Mucosa of stomach (tissue), 1 donor: Measurements from ENCODE around the gene LUM.
"Not testable (repeated sequence)": the region's sequence is repeated elsewhere in the genome, so short reads cannot be mapped to it uniquely, and the experiment has no call there.

ENCODE experiments used
- H3K27me3 ChIP-seq: one replicate; pipeline ENCODE4 v1.7.0; 2013; ENCODE audit warnings: mild to moderate bottlenecking, low read length; ENCODE audit not compliant: control insufficient read depth, insufficient read depth
- H3K36me3 ChIP-seq: one replicate; pipeline ENCODE4 v1.7.0; 2013; ENCODE audit warnings: low read length; ENCODE audit not compliant: control insufficient read depth, insufficient read depth
- H3K4me1 ChIP-seq: one replicate; pipeline ENCODE4 v1.7.0; 2013; ENCODE audit warnings: mild to moderate bottlenecking, low read length; ENCODE audit not compliant: control insufficient read depth, insufficient read depth
- H3K4me3 ChIP-seq: one replicate; pipeline ENCODE4 v1.7.0; 2013; ENCODE audit warnings: low read length
- H3K9ac ChIP-seq: one replicate; pipeline ENCODE4 v1.7.0; 2013; ENCODE audit warnings: mild to moderate bottlenecking, low read length, moderate library complexity
- H3K9me3 ChIP-seq: one replicate; pipeline ENCODE4 v1.7.0; 2013; ENCODE audit warnings: mild to moderate bottlenecking, low read length, moderate library complexity; ENCODE audit not compliant: control insufficient read depth
- donor health status: Pancreatic carcinoma.

Gene LUM

GRCh38 chr12:91091916-91092715, 19.2 kb downstream of the LUM start:
- Histone ChIP-seq H3K9me3 (no peaks in the 10 kb centered on the region), H3K27me3 (no peaks in the 10 kb centered on the region), H3K4me1 (no peaks in the 10 kb centered on the region), H3K4me3 (no peak overlapping the region), H3K9ac (no peak overlapping the region), H3K36me3 (no peaks in the 10 kb centered on the region)

GRCh38 chr12:91089953-91090352, 21.3 kb downstream of the LUM start:
- H3K9me3 ChIP-seq, H3K4me1 ChIP-seq, H3K36me3 ChIP-seq: not testable (repeated sequence)

GRCh38 chr12:91080041-91080440, 31.3 kb downstream of the LUM start:
- H3K4me1 ChIP-seq = peaks cover 3% of the 10 kb centered on the region
- no peaks in the 10 kb centered on the region for H3K27me3 ChIP-seq
- H3K9ac ChIP-seq = no peak overlapping the region
- H3K36me3 ChIP-seq = no peaks in the 10 kb centered on the region
- no peak overlapping the region for H3K4me3 ChIP-seq
- no peaks in the 10 kb centered on the region for H3K9me3 ChIP-seq

More at GRCh38 chr12:91089953-91090352, 21.3 kb downstream of the LUM start:
- H3K4me3 ChIP-seq, H3K9ac ChIP-seq, H3K27me3 ChIP-seq: not testable (repeated sequence)

- Histone ChIP-seq H3K9ac (no peak overlapping the region), H3K4me3 (no peak overlapping the region), H3K9me3 (no peaks in the 10 kb centered on the region), H3K4me1 (peaks cover 3% of the 10 kb centered on the region), H3K27me3 (no peaks in the 10 kb centered on the region), H3K36me3 (no peaks in the 10 kb centered on the region)
Observed at GRCh38 chr12:91078501-91078900, 32.8 kb downstream of the LUM start.

- no peak overlapping the region for H3K4me3 ChIP-seq
- H3K27me3 ChIP-seq = no peaks in the 10 kb centered on the region
- H3K4me1 ChIP-seq = peaks cover 3% of the 10 kb centered on the region
- H3K9me3 ChIP-seq = no peaks in the 10 kb centered on the region
- H3K36me3 ChIP-seq = no peaks in the 10 kb centered on the region
- H3K9ac ChIP-seq = no peak overlapping the region
Observed at GRCh38 chr12:91077228-91077954, 33.9 kb downstream of the LUM start.

GRCh38 chr12:91074851-91075250, 36.4 kb downstream of the LUM start:
- peaks cover 3% of the 10 kb centered on the region for H3K4me1 ChIP-seq
- no peaks in the 10 kb centered on the region for H3K9me3 ChIP-seq
- H3K4me3 ChIP-seq = no peak overlapping the region
- no peaks in the 10 kb centered on the region for H3K36me3 ChIP-seq
- H3K9ac ChIP-seq = no peak overlapping the region
- H3K27me3 ChIP-seq = no peaks in the 10 kb centered on the region

GRCh38 chr12:91074154-91074709, 37.1 kb downstream of the LUM start:
- Histone ChIP-seq H3K36me3 (no peaks in the 10 kb centered on the region), H3K27me3 (no peaks in the 10 kb centered on the region), H3K4me3 (no peak overlapping the region), H3K4me1 (no peaks in the 10 kb centered on the region), H3K9me3 (no peaks in the 10 kb centered on the region), H3K9ac (no peak overlapping the region)

GRCh38 chr12:91073426-91073825, 37.9 kb downstream of the LUM start:
- no peaks in the 10 kb centered on the region for H3K4me1 ChIP-seq
- H3K4me3 ChIP-seq = no peak overlapping the region
- no peaks in the 10 kb centered on the region for H3K27me3 ChIP-seq
- no peak overlapping the region for H3K9ac ChIP-seq
- H3K9me3 ChIP-seq = no peaks in the 10 kb centered on the region
- H3K36me3 ChIP-seq = no peaks in the 10 kb centered on the region

- Histone ChIP-seq H3K36me3 (no peaks in the 10 kb centered on the region), H3K9me3 (no peaks in the 10 kb centered on the region), H3K9ac (no peak overlapping the region), H3K4me3 (no peak overlapping the region), H3K4me1 (no peaks in the 10 kb centered on the region), H3K27me3 (no peaks in the 10 kb centered on the region)
Observed at GRCh38 chr12:91072931-91073330, 38.4 kb downstream of the LUM start.

GRCh38 chr12:91070936-91071335, 40.4 kb downstream of the LUM start:
- Histone ChIP-seq H3K27me3 (no peaks in the 10 kb centered on the region), H3K36me3 (no peaks in the 10 kb centered on the region), H3K4me3 (no peak overlapping the region), H3K4me1 (no peaks in the 10 kb centered on the region), H3K9ac (no peak overlapping the region), H3K9me3 (no peaks in the 10 kb centered on the region)

- Histone ChIP-seq H3K36me3 (no peaks in the 10 kb centered on the region), H3K9ac (no peak overlapping the region), H3K4me3 (no peak overlapping the region), H3K4me1 (no peaks in the 10 kb centered on the region), H3K9me3 (no peaks in the 10 kb centered on the region), H3K27me3 (no peaks in the 10 kb centered on the region)
Observed at GRCh38 chr12:91065396-91065795, 45.9 kb downstream of the LUM start.

GRCh38 chr12:91064640-91065039, 46.7 kb downstream of the LUM start:
- Histone ChIP-seq H3K4me3 (no peak overlapping the region), H3K27me3 (no peaks in the 10 kb centered on the region)

More at GRCh38 chr12:91064640-91065039, 46.7 kb downstream of the LUM start:
- Histone ChIP-seq H3K9ac (no peak overlapping the region), H3K36me3 (no peaks in the 10 kb centered on the region), H3K9me3 (no peaks in the 10 kb centered on the region), H3K4me1 (no peaks in the 10 kb centered on the region)
